GM21515 (cell line): Measurements from ENCODE around the gene LIN52.

Experiments used
- ATAC-seq: cut with Tn5 transposase; IDR thresholded peaks from one replicate; pipeline ENCODE4 v1.9.1; 2021; ENCODE audit not compliant: unreplicated experiment

LIN52 gene

GRCh38 chr14:74190927-74191575 is 106.3 kb downstream of the LIN52 start:
- ATAC-seq = no peak

- ATAC-seq = no peak
These were observed 109.9 kb downstream of the LIN52 start for GRCh38 chr14:74194506-74195274.

- ATAC-seq = no peak
These were observed 110.9 kb downstream of the LIN52 start for GRCh38 chr14:74195623-74196022.

GRCh38 chr14:74198441-74199234 is 113.9 kb downstream of the LIN52 start:
- ATAC-seq = no peak

- ATAC-seq = no peak
These were observed 117.4 kb downstream of the LIN52 start for GRCh38 chr14:74202113-74202512.

- ATAC-seq = no peak
These were observed 118.9 kb downstream of the LIN52 start for GRCh38 chr14:74203639-74204038.

- ATAC-seq = no peak
These were observed 119.7 kb downstream of the LIN52 start for GRCh38 chr14:74204491-74204890.

GRCh38 chr14:74205882-74206281 is 121.1 kb downstream of the LIN52 start:
- ATAC-seq = no peak

GRCh38 chr14:74207943-74208342 is 123.2 kb downstream of the LIN52 start:
- no peak for ATAC-seq

GRCh38 chr14:74208642-74209041 is 123.9 kb downstream of the LIN52 start:
- no peak for ATAC-seq

- no peak for ATAC-seq
These were observed 127.3 kb downstream of the LIN52 start for GRCh38 chr14:74211945-74212580.

- no peak for ATAC-seq
These were observed 129.4 kb downstream of the LIN52 start for GRCh38 chr14:74213907-74214803.

- ATAC-seq = no peak
These were observed 131.9 kb downstream of the LIN52 start for GRCh38 chr14:74216671-74217070.

GRCh38 chr14:74217672-74218448 is 133.1 kb downstream of the LIN52 start:
- no peak for ATAC-seq

- ATAC-seq = no peak
These were observed 133.7 kb downstream of the LIN52 start for GRCh38 chr14:74218462-74218861.

GRCh38 chr14:74219277-74220205 is 134.8 kb downstream of the LIN52 start:
- ATAC-seq = no peak

- no peak for ATAC-seq
These were observed 136.2 kb downstream of the LIN52 start for GRCh38 chr14:74220991-74221390.

GRCh38 chr14:74221741-74222140 is 137.0 kb downstream of the LIN52 start:
- ATAC-seq = no peak
